ENCODE measurements around the gene SLC16A14. TPM values are rescaled to one million over a fixed set of nuclear protein-coding genes. Genes with fewer than 3 reads are reported as not detected.

The SLC16A14 gene
- total and polyA plus RNA-seq, 2 of the 8 experiments (the other 6 are each of a cell fraction or from before 2014, with no cell fraction given): 2.1 to 3.0 TPM

DNA sequence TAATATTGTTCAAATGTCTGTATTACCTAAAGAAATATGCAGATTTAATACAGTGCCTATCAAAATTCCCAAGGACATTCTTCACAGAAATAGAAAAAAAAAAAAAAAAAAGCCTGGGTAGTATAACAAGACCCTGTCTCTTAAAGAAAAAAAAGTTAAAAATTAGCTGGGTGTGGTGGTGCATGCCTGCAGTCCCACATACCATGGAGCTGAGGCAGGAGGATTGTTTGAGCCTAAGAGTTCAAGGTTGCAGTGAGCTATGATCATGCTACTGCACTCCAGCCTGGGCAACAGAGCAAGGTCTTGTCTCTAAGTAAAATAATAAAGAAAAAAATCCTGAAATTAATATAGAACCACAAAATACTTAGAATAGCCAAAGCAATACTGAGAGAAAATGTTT, 51.9 kb downstream of the SLC16A14 start:
- no peaks in the 10 kb centered on the region for H3K23me2 ChIP-seq (ENCODE audit: low read depth, low read length)
- no peak overlapping the region for H2AFZ ChIP-seq (ENCODE audit: low read length)
- H3K4me3 ChIP-seq (ENCODE audit: extremely low read depth in 1 of 4, insufficient read depth in 2 of 4, low read depth in 3 of 4, low read length in 4 of 4): no peak overlapping the region
- H3K56ac ChIP-seq (replicated peaks; ENCODE audit: insufficient read length, low read depth, low read length): no peak overlapping the region
- H3K4me1 ChIP-seq (replicated peaks in 1 of 4; ENCODE audit: control insufficient read depth in 3 of 4, insufficient read depth in 4 of 4, low read length in 3 of 4): no peaks in the 10 kb centered on the region
- H4K5ac ChIP-seq (ENCODE audit: insufficient read length, low read depth, low read length): no peak overlapping the region
- ChIA-PET CTCF (ENCODE audit: partially characterized antibody) (interaction anchor here (0.7 to 1.5 kb wide), 3 partner anchors 9 to 293 kb away, joined by 3 to 4 read pairs (median 4); no protein-coding TSS in a partner anchor), POLR2A (ENCODE audit: partially characterized antibody) (interaction anchor here (0.6 kb wide), 1 partner anchor 142 kb away, joined by 4 read pairs; no protein-coding TSS in a partner anchor)
- no peaks in the 10 kb centered on the region for H4K20me1 ChIP-seq (replicated peaks in 1 of 2; ENCODE audit: control insufficient read depth in 1 of 2, insufficient read depth in 2 of 2, low read length in 2 of 2)
- no peak overlapping the region for H2BK20ac ChIP-seq (ENCODE audit: low read length)
- H2BK5ac ChIP-seq (ENCODE audit: low read depth, low read length): no peak overlapping the region
- no peak for TF ChIP-seq HDAC6 (IDR thresholded peaks at IDR 0.05; ENCODE audit: low read depth, low read length)
- no peak for TF ChIP-seq CHD2 (IDR thresholded peaks at IDR 0.05; ENCODE audit: low read length)
- TF ChIP-seq, protein P1, sequence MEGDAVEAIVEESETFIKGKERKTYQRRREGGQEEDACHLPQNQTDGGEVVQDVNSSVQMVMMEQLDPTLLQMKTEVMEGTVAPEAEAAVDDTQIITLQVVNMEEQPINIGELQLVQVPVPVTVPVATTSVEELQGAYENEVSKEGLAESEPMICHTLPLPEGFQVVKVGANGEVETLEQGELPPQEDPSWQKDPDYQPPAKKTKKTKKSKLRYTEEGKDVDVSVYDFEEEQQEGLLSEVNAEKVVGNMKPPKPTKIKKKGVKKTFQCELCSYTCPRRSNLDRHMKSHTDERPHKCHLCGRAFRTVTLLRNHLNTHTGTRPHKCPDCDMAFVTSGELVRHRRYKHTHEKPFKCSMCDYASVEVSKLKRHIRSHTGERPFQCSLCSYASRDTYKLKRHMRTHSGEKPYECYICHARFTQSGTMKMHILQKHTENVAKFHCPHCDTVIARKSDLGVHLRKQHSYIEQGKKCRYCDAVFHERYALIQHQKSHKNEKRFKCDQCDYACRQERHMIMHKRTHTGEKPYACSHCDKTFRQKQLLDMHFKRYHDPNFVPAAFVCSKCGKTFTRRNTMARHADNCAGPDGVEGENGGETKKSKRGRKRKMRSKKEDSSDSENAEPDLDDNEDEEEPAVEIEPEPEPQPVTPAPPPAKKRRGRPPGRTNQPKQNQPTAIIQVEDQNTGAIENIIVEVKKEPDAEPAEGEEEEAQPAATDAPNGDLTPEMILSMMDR (IDR thresholded peaks at IDR 0.05; ENCODE audit: control extremely low read depth in 1 of 3, insufficient read depth in 1 of 3, low read depth in 1 of 3, low read length in 3 of 3): no peak
- H3K23ac ChIP-seq (ENCODE audit: insufficient read length): no peak overlapping the region
- no peak overlapping the region for H3K18ac ChIP-seq (ENCODE audit: extremely low read depth, low read length)
- H2AK5ac ChIP-seq (ENCODE audit: low read depth, low read length): no peak overlapping the region
- H2BK120ac ChIP-seq (replicated peaks; ENCODE audit: low read depth, low read length): no peak overlapping the region
- no peak overlapping the region for H3K9ac ChIP-seq (replicated peaks in 1 of 4; ENCODE audit: extremely low read depth in 1 of 4, low read depth in 3 of 4, low read length in 3 of 4)
- no peak overlapping the region for H2BK15ac ChIP-seq (ENCODE audit: low read length)
- no peak overlapping the region for H3K4ac ChIP-seq (replicated peaks; ENCODE audit: insufficient read length, low read depth, low read length)
- H3K36me3 ChIP-seq (ENCODE audit: control insufficient read depth in 2 of 4, insufficient read depth in 4 of 4, low read length in 3 of 4): no peaks in the 10 kb centered on the region
- no peak overlapping the region for H2BK12ac ChIP-seq (ENCODE audit: low read depth, low read length)
- FAIRE-seq: no peak
- no peaks in the 10 kb centered on the region for H3K27me3 ChIP-seq (replicated peaks in 1 of 4; ENCODE audit: control insufficient read depth in 3 of 4, extremely low read depth in 1 of 4, insufficient read depth in 3 of 4, low read length in 3 of 4)
- no peaks in the 10 kb centered on the region for H3K79me2 ChIP-seq (ENCODE audit: control insufficient read depth in 1 of 2, insufficient read depth in 2 of 2, low read length in 2 of 2)
- no peak overlapping the region for H3K27ac ChIP-seq (ENCODE audit: low read depth, low read length)
- H4K91ac ChIP-seq (replicated peaks; ENCODE audit: insufficient read length, low read length): no peak overlapping the region
- no peak for DNase-seq (ENCODE audit: low read depth in 1 of 2, low spot score in 2 of 2)
- H3K79me1 ChIP-seq (ENCODE audit: low read depth, low read length): no peaks in the 10 kb centered on the region
- no peak overlapping the region for H4K8ac ChIP-seq (ENCODE audit: extremely low read depth, insufficient read depth, low read length)
- H3K14ac ChIP-seq (ENCODE audit: insufficient read length): no peak overlapping the region
- H3K4me2 ChIP-seq (ENCODE audit: insufficient read depth in 1 of 2, low read depth in 2 of 2, low read length in 2 of 2): no peak overlapping the region
- H3K9me3 ChIP-seq (ENCODE audit: insufficient read depth in 2 of 2, low read depth in 1 of 2, low read length in 1 of 2): no peaks in the 10 kb centered on the region
